Osteoblast (primary cell): Measurements from ENCODE around the gene CACNA2D1. TPM values are rescaled to one million over a fixed set of nuclear protein-coding genes. Genes with fewer than 3 reads are reported as not detected.

ENCODE experiments used
- DNase-seq: peaks from one replicate; pipeline ENCODE4 v3.0.0; 2011; ENCODE audit warnings: low spot score, mixed read lengths; ENCODE audit not compliant: insufficient read length; ENCODE audit errors: missing footprints
- H2AFZ ChIP-seq: 2 replicates; pipeline ENCODE4 v1.6.0; 2011; ENCODE audit warnings: mild to moderate bottlenecking, low read length
- H3K27ac ChIP-seq: 2 replicates; pipeline ENCODE4 v1.5.1; 2011; ENCODE audit warnings: mild to moderate bottlenecking, low read depth, low read length, moderate library complexity
- H3K27me3 ChIP-seq: 2 replicates; pipeline ENCODE4 v1.6.0; 2012; ENCODE audit warnings: mild to moderate bottlenecking, control low read depth, inconsistent platforms, low read length, moderate library complexity; ENCODE audit not compliant: insufficient read depth
- H3K36me3 ChIP-seq: 2 replicates; pipeline ENCODE4 v1.5.1; 2011; ENCODE audit warnings: mild to moderate bottlenecking, low read length, control low read depth, moderate library complexity; ENCODE audit not compliant: insufficient read depth
- H3K4me1 ChIP-seq: 2 replicates; pipeline ENCODE4 v1.5.1; 2011; ENCODE audit warnings: mild to moderate bottlenecking, low read length, control low read depth, moderate library complexity; ENCODE audit not compliant: insufficient read depth
- H3K4me2 ChIP-seq: 2 replicates; pipeline ENCODE4 v1.6.0; 2011; ENCODE audit warnings: mild to moderate bottlenecking, low read length; ENCODE audit not compliant: insufficient read depth
- H3K4me3 ChIP-seq: fragments of 200-600 bp; sonication (generic); 3 replicates; pipeline ENCODE4 v1.5.1; 2012; ENCODE audit warnings: mild to moderate bottlenecking, low read length, inconsistent platforms; ENCODE audit not compliant: insufficient read depth
- H3K79me2 ChIP-seq: 2 replicates; pipeline ENCODE4 v1.6.0; 2012; ENCODE audit warnings: mild to moderate bottlenecking, low read length, control low read depth, inconsistent platforms; ENCODE audit not compliant: insufficient read depth
- H3K9me3 ChIP-seq: 2 replicates; pipeline ENCODE4 v1.5.1; 2011; ENCODE audit warnings: low read depth, low read length, control low read depth
- H4K20me1 ChIP-seq: 2 replicates; pipeline ENCODE4 v1.6.0; 2012; ENCODE audit warnings: mild to moderate bottlenecking, low read length, control low read depth; ENCODE audit not compliant: insufficient read depth
- total RNA-seq: library from RNA; depleted of rRNA; stranded (reverse); fragments of >200 nt; gene quantifications from 2 replicates; pipeline ENCODE4 v1.2.3, GENCODE V29; 2012
- TF ChIP-seq, protein P1 (sequence below): IDR thresholded peaks from 2 replicates; pipeline ENCODE4 v1.5.1; 2011; ENCODE audit warnings: mild to moderate bottlenecking, low read depth, low read length, moderate library complexity; ENCODE audit errors: extremely low read depth

The CACNA2D1 gene
- total RNA-seq, 1 donor: 145 TPM

DNA sequence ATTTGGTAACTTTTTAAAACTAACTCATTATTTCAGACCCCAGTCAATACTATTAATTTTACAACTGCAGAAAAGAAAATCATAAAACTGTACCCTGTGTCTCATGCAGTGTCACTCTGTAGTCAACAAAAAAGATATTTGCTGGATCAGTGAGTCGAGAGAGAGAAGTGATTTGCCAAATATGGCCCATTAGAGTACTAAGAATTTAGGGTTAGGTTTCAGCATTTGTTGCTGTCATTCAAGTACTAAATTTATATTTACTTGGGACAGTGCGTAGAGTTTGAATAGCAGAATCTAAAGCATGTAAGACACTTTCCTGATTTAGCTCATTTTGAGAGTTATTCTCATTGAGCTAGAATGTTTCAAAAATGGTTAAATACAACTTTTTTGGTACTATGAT is 38.9 kb downstream of the CACNA2D1 start:
- Histone ChIP-seq H3K27me3 (no peaks in the 10 kb centered on the region), H3K4me2 (no peak overlapping the region), H2AFZ (no peak overlapping the region), H3K79me2 (peaks cover 23% of the 10 kb centered on the region), H3K9me3 (no peaks in the 10 kb centered on the region), H4K20me1 (no peaks in the 10 kb centered on the region), H3K36me3 (peaks cover 49% of the 10 kb centered on the region), H3K27ac (no peak overlapping the region), H3K4me1 (no peaks in the 10 kb centered on the region), H3K4me3 (no peak overlapping the region)
- DNase-seq: no peak
- TF ChIP-seq, protein P1, sequence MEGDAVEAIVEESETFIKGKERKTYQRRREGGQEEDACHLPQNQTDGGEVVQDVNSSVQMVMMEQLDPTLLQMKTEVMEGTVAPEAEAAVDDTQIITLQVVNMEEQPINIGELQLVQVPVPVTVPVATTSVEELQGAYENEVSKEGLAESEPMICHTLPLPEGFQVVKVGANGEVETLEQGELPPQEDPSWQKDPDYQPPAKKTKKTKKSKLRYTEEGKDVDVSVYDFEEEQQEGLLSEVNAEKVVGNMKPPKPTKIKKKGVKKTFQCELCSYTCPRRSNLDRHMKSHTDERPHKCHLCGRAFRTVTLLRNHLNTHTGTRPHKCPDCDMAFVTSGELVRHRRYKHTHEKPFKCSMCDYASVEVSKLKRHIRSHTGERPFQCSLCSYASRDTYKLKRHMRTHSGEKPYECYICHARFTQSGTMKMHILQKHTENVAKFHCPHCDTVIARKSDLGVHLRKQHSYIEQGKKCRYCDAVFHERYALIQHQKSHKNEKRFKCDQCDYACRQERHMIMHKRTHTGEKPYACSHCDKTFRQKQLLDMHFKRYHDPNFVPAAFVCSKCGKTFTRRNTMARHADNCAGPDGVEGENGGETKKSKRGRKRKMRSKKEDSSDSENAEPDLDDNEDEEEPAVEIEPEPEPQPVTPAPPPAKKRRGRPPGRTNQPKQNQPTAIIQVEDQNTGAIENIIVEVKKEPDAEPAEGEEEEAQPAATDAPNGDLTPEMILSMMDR: no peak

DNA sequence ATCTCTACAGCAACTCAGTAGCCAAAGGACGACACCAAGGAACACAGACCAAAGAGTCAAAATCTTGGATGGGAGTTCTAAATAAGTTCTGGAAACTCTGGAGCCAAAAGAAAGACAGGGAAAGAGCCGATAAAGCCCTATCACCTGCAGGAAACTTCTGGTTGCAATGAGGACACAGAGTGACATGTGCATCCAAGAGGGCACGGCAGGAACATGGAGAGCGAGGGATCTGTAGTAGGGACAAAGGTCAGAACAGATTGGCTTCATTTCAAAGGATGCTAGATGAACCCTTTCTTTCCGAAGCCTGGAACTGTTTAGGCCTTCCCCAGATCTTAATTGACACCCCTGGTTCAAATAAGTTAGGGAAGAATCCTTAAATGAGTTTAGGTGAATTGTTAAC is 39.5 kb downstream of the CACNA2D1 start:
- H3K27me3 ChIP-seq: no peaks in the 10 kb centered on the region
- H4K20me1 ChIP-seq: no peaks in the 10 kb centered on the region
- peaks cover 44% of the 10 kb centered on the region for H3K36me3 ChIP-seq
- no peak overlapping the region for H3K4me3 ChIP-seq
- no peak overlapping the region for H3K27ac ChIP-seq
- H3K9me3 ChIP-seq: no peaks in the 10 kb centered on the region
- no peaks in the 10 kb centered on the region for H3K4me1 ChIP-seq
- no peak overlapping the region for H3K4me2 ChIP-seq
- TF ChIP-seq, protein P1: no peak
- H2AFZ ChIP-seq: no peak overlapping the region
- DNase-seq: no peak
- H3K79me2 ChIP-seq: peaks cover 19% of the 10 kb centered on the region

DNA sequence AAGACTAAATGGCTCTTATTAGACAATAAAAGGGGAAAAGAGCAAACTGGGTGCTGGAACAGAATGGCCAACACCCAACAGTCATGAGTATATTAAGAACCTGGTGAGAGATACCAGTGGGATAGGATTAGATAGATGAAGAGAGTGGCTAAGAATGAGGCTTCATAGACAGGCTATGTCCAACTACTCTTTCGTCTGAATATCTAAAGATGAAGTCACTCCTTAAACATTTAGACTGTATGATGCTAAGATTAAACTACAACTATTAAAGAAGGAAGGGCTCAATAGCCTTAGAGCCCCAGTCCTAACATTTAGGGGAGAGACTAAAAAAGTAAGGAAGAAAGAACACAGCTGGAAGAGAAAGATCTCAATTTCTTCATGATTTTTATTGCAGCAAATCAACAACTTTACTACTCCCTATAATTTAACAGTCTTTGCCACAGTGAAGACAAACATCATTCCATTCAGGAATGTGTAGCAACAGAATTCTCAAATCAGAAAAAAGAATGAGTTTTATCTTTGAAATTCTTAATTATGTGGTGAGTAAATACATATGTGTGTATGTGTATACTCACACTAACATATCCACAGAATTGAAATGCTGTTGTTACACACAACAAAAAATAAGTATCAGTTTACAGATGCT is 45.6 kb downstream of the CACNA2D1 start:
- TF ChIP-seq, protein P1: no peak
- no peak for DNase-seq
- Histone ChIP-seq H3K4me2 (no peak overlapping the region), H2AFZ (no peak overlapping the region), H3K9me3 (no peaks in the 10 kb centered on the region), H3K4me1 (no peaks in the 10 kb centered on the region), H3K27ac (peak overlapping the region; percentile 8), H3K79me2 (peaks cover 38% of the 10 kb centered on the region), H3K36me3 (peaks cover 16% of the 10 kb centered on the region), H3K27me3 (no peaks in the 10 kb centered on the region), H3K4me3 (no peak overlapping the region), H4K20me1 (peaks cover 13% of the 10 kb centered on the region)

DNA sequence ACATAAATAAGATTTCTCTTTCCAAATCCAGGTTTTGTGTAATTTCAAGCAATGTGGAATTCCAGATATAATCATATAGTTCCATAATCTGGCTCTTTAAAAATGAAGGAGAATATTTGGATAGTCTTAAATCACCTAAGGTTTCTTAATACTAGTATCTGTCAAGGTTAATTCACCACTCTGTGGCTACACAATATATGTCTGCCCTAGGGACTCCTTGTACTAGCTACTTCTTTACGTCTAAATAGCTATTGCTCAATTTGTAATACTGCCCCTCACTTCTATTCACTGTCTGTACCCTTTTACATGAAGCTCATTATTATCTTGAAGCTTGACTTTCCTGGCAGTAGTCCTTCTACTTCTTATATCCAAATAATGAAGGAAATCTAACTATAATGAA is 47.2 kb downstream of the CACNA2D1 start:
- no peak for DNase-seq
- no peaks in the 10 kb centered on the region for H3K9me3 ChIP-seq
- no peak overlapping the region for H3K4me2 ChIP-seq

More for the DNA sequence above, 47.2 kb downstream of the CACNA2D1 start:
- Histone ChIP-seq H3K4me3 (no peak overlapping the region), H3K27me3 (no peaks in the 10 kb centered on the region), H4K20me1 (peaks cover 23% of the 10 kb centered on the region), H3K36me3 (peaks cover 9% of the 10 kb centered on the region), H3K27ac (no peak overlapping the region), H3K79me2 (peaks cover 43% of the 10 kb centered on the region), H2AFZ (no peak overlapping the region), H3K4me1 (no peaks in the 10 kb centered on the region)
- TF ChIP-seq, protein P1: no peak
